ENCODE measurements around the gene LMNTD2. TPM values are rescaled to one million over a fixed set of nuclear protein-coding genes. Genes with fewer than 3 reads are reported as not detected.

The LMNTD2 gene
- total and polyA plus RNA-seq, 2 of the 13 experiments (the other 11 are each of a cell fraction or from before 2014, with no cell fraction given) = 1.1 to 3.1 TPM

GRCh38 chr11:506238-506994 is 54.1 kb downstream of the LMNTD2 start (continued):
- 0 out of 2 replicates have a peak, but pooled peaks have one; percentile 14 for TF ChIP-seq IKZF5 (CRISPR knock-in tag; IDR thresholded peaks at IDR 0.05)
- TF ChIP-seq SOX5 (CRISPR knock-in tag; IDR thresholded peaks at IDR 0.05; ENCODE audit: borderline replicate concordance) = no peak; the same call in 1 of the 2 replicates
- TF ChIP-seq KDM6A (CRISPR knock-in tag; IDR thresholded peaks at IDR 0.05; ENCODE audit: low read depth) = no peak
- TF ChIP-seq ZNF776 (CRISPR knock-in tag; IDR thresholded peaks at IDR 0.05) = 0 out of 2 replicates have a peak, but pooled peaks have one; percentile 42
- peak; percentile 54; the same call in 1 of the 2 replicates for TF ChIP-seq ESRRA (CRISPR knock-in tag; IDR thresholded peaks at IDR 0.05; ENCODE audit: low read depth)
- TF ChIP-seq MEIS2 (CRISPR knock-in tag; IDR thresholded peaks at IDR 0.05) = peak; percentile 44; the same call in 1 of the 2 replicates
- TF ChIP-seq ZNF569 (CRISPR knock-in tag; IDR thresholded peaks at IDR 0.05; ENCODE audit: borderline replicate concordance) = no peak
- no peak for TF ChIP-seq ZFY (CRISPR knock-in tag; IDR thresholded peaks at IDR 0.05)
- no peak for TF ChIP-seq AKNA (CRISPR knock-in tag; IDR thresholded peaks at IDR 0.05; ENCODE audit: borderline replicate concordance)
- peak; percentile 96 for TF ChIP-seq HOXA3 (CRISPR knock-in tag; IDR thresholded peaks at IDR 0.05)
- no peak for TF ChIP-seq ZBTB34 (CRISPR knock-in tag; IDR thresholded peaks at IDR 0.05)
- 0 out of 2 replicates have a peak, but pooled peaks have one; percentile 24 for TF ChIP-seq ZNF503 (CRISPR knock-in tag; IDR thresholded peaks at IDR 0.05)
- TF ChIP-seq HMGA1 (CRISPR knock-in tag; conservative IDR thresholded peaks at IDR 0.05) = no peak
- peak; percentile 63; the same call in 1 of the 2 replicates for TF ChIP-seq TAF1 (CRISPR knock-in tag; IDR thresholded peaks at IDR 0.05)
- TF ChIP-seq ZSCAN22 (CRISPR knock-in tag; IDR thresholded peaks at IDR 0.05) = no peak
- TF ChIP-seq ZNF350 (CRISPR knock-in tag; IDR thresholded peaks at IDR 0.05; ENCODE audit: borderline replicate concordance, low read depth) = no peak; the same call in 1 of the 2 replicates

Measured in HepG2 (cell line).